ENCODE data around the gene MROH2A. TPM values are rescaled to one million over a fixed set of nuclear protein-coding genes. Genes with fewer than 3 reads are reported as not detected.

MROH2A gene
- total RNA-seq, 1 donor from 2014 or later = not detected

GRCh38 chr2:233854241-233854981 lies 76.3 kb downstream of the MROH2A start, which contains the start of gene HJURP:
Gene HJURP (minus strand): TSS chr2:233854535. CDS start chr2:233854500, 35 bp downstream.
- peak; percentile 99 for ATAC-seq
- peak; percentile 93 for DNase-seq
- peak within 1 kb of the TSS; percentile 67 for H3K4me3 ChIP-seq
- H3K36me3 ChIP-seq = no peaks in the 10 kb centered on the region
- intact Hi-C loops (cut with DNase I) = no loop called here
- H3K27ac ChIP-seq = peak within 1 kb of the TSS; percentile 67
- TF ChIP-seq CTCF (IDR thresholded peaks at IDR 0.05) = no peak
- H3K9me3 ChIP-seq = no peaks in the 10 kb centered on the region
- no peaks in the 10 kb centered on the region for H3K27me3 ChIP-seq
- peaks cover 3% of the 10 kb centered on the region for H3K4me1 ChIP-seq

GRCh38 chr2:233855345-233855744 lies 77.2 kb downstream of the MROH2A start:
- Histone ChIP-seq H3K4me3 (no peak overlapping the region), H3K9me3 (no peaks in the 10 kb centered on the region), H3K27ac (no peak overlapping the region), H3K36me3 (no peaks in the 10 kb centered on the region), H3K27me3 (no peaks in the 10 kb centered on the region), H3K4me1 (peaks cover 3% of the 10 kb centered on the region)
- ATAC-seq (no peak), DNase-seq (no peak)
- intact Hi-C loops (cut with DNase I) = no loop called here
- no peak for TF ChIP-seq CTCF (IDR thresholded peaks at IDR 0.05)

- intact Hi-C loops (cut with DNase I) = no loop called here
- ATAC-seq (no peak), DNase-seq (no peak)
- H3K4me3 ChIP-seq = no peak overlapping the region
- H3K9me3 ChIP-seq = no peaks in the 10 kb centered on the region
- no peaks in the 10 kb centered on the region for H3K27me3 ChIP-seq
- H3K4me1 ChIP-seq = peaks cover 3% of the 10 kb centered on the region
- no peak overlapping the region for H3K27ac ChIP-seq
- no peak for TF ChIP-seq CTCF (IDR thresholded peaks at IDR 0.05)
- no peaks in the 10 kb centered on the region for H3K36me3 ChIP-seq
Observed at GRCh38 chr2:233856184-233856583, 78.1 kb downstream of the MROH2A start.

GRCh38 chr2:233857511-233858141 lies 79.5 kb downstream of the MROH2A start:
- intact Hi-C loops (cut with DNase I) = no loop called here
- TF ChIP-seq CTCF (IDR thresholded peaks at IDR 0.05) = peak; percentile 68
- peaks cover 3% of the 10 kb centered on the region for H3K4me1 ChIP-seq
- peak; percentile 50 for ATAC-seq
- H3K9me3 ChIP-seq = no peaks in the 10 kb centered on the region
- no peaks in the 10 kb centered on the region for H3K27me3 ChIP-seq
- no peaks in the 10 kb centered on the region for H3K36me3 ChIP-seq
- no peak overlapping the region for H3K27ac ChIP-seq
- DNase-seq = peak; percentile 72
- no peak overlapping the region for H3K4me3 ChIP-seq

- H3K36me3 ChIP-seq = no peaks in the 10 kb centered on the region
- H3K9me3 ChIP-seq = no peaks in the 10 kb centered on the region
- TF ChIP-seq CTCF (IDR thresholded peaks at IDR 0.05) = no peak
- H3K27me3 ChIP-seq = no peaks in the 10 kb centered on the region
- no peak overlapping the region for H3K4me3 ChIP-seq
- DNase-seq (no peak), ATAC-seq (no peak)
- intact Hi-C loops (cut with DNase I) = no loop called here
- H3K4me1 ChIP-seq = peaks cover 3% of the 10 kb centered on the region
- H3K27ac ChIP-seq = no peak overlapping the region
Observed at GRCh38 chr2:233858331-233858730, 80.2 kb downstream of the MROH2A start.

All from upper lobe of right lung (tissue), 1 donor.